HEK293 (cell line): Measurements from ENCODE around the gene MSH6.
A peak's percentile ranks its signal among the peaks of the same experiment; 100 is the strongest.

ENCODE experiments used
- CTCF ChIA-PET: fragments of 350-600 bp; formaldehyde crosslinking; extraction: SDS; loops from one replicate; lab custom pipeline; 2021; ENCODE audit warnings: antibody characterized with exemption; lab: Yijun Ruan, JAX
- POLR2A ChIA-PET: fragments of 300-600 bp; formaldehyde crosslinking; extraction: SDS; loops from one replicate; lab custom pipeline; 2020; ENCODE audit warnings: antibody characterized with exemption, inconsistent platforms; lab: Yijun Ruan, JAX
- H3K27ac ChIP-seq: fragments of 200-500 bp; sonication (Bioruptor generic); 2 replicates; pipeline ENCODE4 v1.5.1; 2014; ENCODE audit warnings: low read depth, low read length, control low read depth, inconsistent platforms; ENCODE audit errors: extremely low read depth
- H3K36me3 ChIP-seq, 2 experiments: fragments of 200-500 bp in 1 of 2; sonication (Bioruptor generic) in 1 of 2; 1 replicate in 1 of 2; 2 replicates in 1 of 2; pipeline ENCODE4 v1.5.1; 2014 to 2017; ENCODE audit warnings: inconsistent platforms in 2 of 2, low read length in 2 of 2; ENCODE audit not compliant: control insufficient read depth in 2 of 2, insufficient read depth in 1 of 2
- H3K4me1 ChIP-seq: fragments of 200-500 bp; sonication (Bioruptor generic); 2 replicates; pipeline ENCODE4 v1.5.1; 2014; ENCODE audit warnings: mild to moderate bottlenecking, low read length, inconsistent platforms; ENCODE audit not compliant: control insufficient read depth, insufficient read depth
- H3K4me3 ChIP-seq: 2 replicates; pipeline ENCODE4 v1.5.1; 2011; ENCODE audit warnings: low read depth, mild to moderate bottlenecking, control low read depth, low read length, moderate library complexity
- H3K9me3 ChIP-seq: fragments of 200-500 bp; sonication (Bioruptor generic); 2 replicates; pipeline ENCODE4 v1.5.1; 2014; ENCODE audit warnings: low read depth, low read length, inconsistent platforms; ENCODE audit not compliant: control insufficient read depth, insufficient read depth
- BCL6B ChIP-seq: fragments of 450-650 bp; formaldehyde crosslinking; IDR thresholded peaks from 2 replicates; pipeline ENCODE4 v1.5.1; 2017; ENCODE audit warnings: missing biosample characterization, missing genetic modification characterization
- GFI1B ChIP-seq: fragments of 450-650 bp; formaldehyde crosslinking; IDR thresholded peaks from 2 replicates; pipeline ENCODE4 v1.5.1; 2016; ENCODE audit warnings: missing biosample characterization, missing genetic modification characterization
- PRDM4 ChIP-seq: fragments of 450-650 bp; formaldehyde crosslinking; IDR thresholded peaks from 2 replicates; pipeline ENCODE4 v1.5.1; 2017; ENCODE audit warnings: missing biosample characterization, missing genetic modification characterization
- YY1 ChIP-seq: fragments of 450-650 bp; formaldehyde crosslinking; IDR thresholded peaks from 2 replicates; pipeline ENCODE4 v1.5.1; 2018; ENCODE audit warnings: missing biosample characterization, missing genetic modification characterization
- ZBTB7A ChIP-seq: fragments of 450-650 bp; formaldehyde crosslinking; IDR thresholded peaks from 2 replicates; pipeline ENCODE4 v1.5.1; 2016; ENCODE audit warnings: low read depth, missing biosample characterization, missing genetic modification characterization
- ZBTB8A ChIP-seq: fragments of 450-650 bp; formaldehyde crosslinking; IDR thresholded peaks from 2 replicates; pipeline ENCODE4 v1.5.1; 2016; ENCODE audit warnings: missing biosample characterization, missing genetic modification characterization
- ZNF26 ChIP-seq: fragments of 450-650 bp; formaldehyde crosslinking; IDR thresholded peaks from 2 replicates; pipeline ENCODE4 v1.5.1; 2016; ENCODE audit warnings: missing biosample characterization, missing genetic modification characterization
- ZNF280C ChIP-seq: fragments of 450-650 bp; formaldehyde crosslinking; IDR thresholded peaks from 2 replicates; pipeline ENCODE4 v1.5.1; 2016; ENCODE audit warnings: missing biosample characterization, missing genetic modification characterization
- ZNF302 ChIP-seq: fragments of 450-650 bp; formaldehyde crosslinking; IDR thresholded peaks from 2 replicates; pipeline ENCODE4 v1.5.1; 2016; ENCODE audit warnings: missing biosample characterization, missing genetic modification characterization, low read depth
- ZNF335 ChIP-seq: fragments of 450-650 bp; formaldehyde crosslinking; conservative IDR thresholded peaks from 2 replicates; pipeline ENCODE4 v1.5.1; 2016; ENCODE audit warnings: missing biosample characterization, missing genetic modification characterization
- ZNF350 ChIP-seq: fragments of 450-650 bp; formaldehyde crosslinking; IDR thresholded peaks from 2 replicates; pipeline ENCODE4 v1.5.0; 2017; ENCODE audit warnings: missing biosample characterization, mild to moderate bottlenecking, missing genetic modification characterization
- ZNF366 ChIP-seq: fragments of 450-650 bp; formaldehyde crosslinking; conservative IDR thresholded peaks from 2 replicates; pipeline ENCODE4 v1.5.1; 2016; ENCODE audit warnings: missing biosample characterization, missing genetic modification characterization
- ZNF580 ChIP-seq: fragments of 450-650 bp; formaldehyde crosslinking; IDR thresholded peaks from 2 replicates; pipeline ENCODE4 v1.5.1; 2016; ENCODE audit warnings: missing biosample characterization, missing genetic modification characterization
- ZNF701 ChIP-seq: fragments of 450-650 bp; formaldehyde crosslinking; IDR thresholded peaks from 2 replicates; pipeline ENCODE4 v1.5.1; 2016; ENCODE audit warnings: missing biosample characterization, missing genetic modification characterization

Gene MSH6

DNA sequence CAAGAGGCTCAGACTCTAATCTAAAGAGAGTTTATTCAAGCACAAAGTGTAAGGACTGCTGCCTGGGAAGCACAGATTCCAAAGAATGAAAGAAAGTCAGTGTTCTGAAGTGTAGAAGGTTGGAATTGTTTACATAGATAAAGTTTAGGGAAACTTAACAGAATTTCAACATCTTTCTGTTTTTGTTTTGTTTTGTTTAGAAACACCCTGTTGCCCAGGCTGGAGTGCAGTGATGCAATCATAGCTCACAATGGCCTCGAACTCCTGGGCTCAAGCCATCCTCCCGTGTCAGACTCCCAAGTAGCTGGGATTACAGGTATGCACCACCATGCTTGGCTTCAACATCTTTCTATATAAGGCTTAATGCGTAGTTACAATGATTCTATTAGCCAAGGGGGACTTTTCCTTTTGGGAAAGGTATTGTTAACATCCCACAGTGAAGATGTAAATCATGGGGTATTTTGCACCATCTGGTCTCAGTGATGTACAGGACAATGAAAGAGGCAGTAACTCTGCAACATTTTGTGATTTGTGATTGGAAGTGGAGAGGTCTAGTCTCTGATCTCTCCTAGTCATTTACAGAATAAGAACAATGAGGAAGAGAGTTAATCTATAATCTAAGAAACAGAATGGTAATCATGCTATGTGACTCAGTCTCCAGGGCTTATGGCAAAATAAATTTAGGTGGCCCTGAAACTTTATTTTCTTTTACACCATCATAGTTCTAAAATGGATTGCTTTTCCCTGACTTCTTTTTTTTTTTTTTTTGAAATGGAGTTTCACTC is 45.6 kb upstream of the MSH6 start (continued):
- TF ChIP-seq ZNF280C (tag by site-specific recombination) = no peak
- no peak for TF ChIP-seq ZBTB8A (tag by site-specific recombination)
- no peak for TF ChIP-seq ZNF26 (tag by site-specific recombination)
- TF ChIP-seq GFI1B (tag by site-specific recombination) = no peak
- no peak for TF ChIP-seq ZNF701 (tag by site-specific recombination)
- TF ChIP-seq BCL6B = no peak
- no peak for TF ChIP-seq ZNF580 (tag by site-specific recombination)
- no peak for TF ChIP-seq ZNF350 (tag by site-specific recombination)
- TF ChIP-seq YY1 (tag by site-specific recombination) = no peak

DNA sequence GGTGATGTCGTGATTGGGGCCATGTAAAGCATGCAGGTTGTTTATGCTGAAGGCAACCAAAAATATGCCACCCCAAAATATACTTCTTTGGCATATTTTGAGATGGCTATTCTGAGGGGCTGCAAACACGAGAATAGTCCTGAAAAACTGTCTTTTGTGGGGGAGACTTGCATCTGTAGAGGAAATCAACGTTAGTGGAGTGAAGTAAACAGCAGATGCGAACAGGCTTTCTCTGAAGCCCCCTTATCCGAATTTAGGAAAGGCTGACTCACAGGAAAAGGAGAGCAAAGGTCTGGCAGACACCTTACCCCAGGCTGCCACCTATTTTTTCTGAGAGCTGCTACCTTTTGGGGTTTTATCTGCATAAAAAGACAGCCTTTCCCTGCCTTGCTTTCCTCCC is 44.6 kb upstream of the MSH6 start:
- TF ChIP-seq ZBTB7A (tag by site-specific recombination) (no peak), ZNF701 (tag by site-specific recombination) (no peak), ZNF366 (tag by site-specific recombination) (no peak), ZNF335 (tag by site-specific recombination) (peak; percentile 58), ZNF302 (tag by site-specific recombination) (no peak), PRDM4 (tag by site-specific recombination) (no peak)
- TF ChIP-seq, all 188 proteins: peak for 1
- Histone ChIP-seq H3K4me3 (no peak overlapping the region), H3K9me3 (no peaks in the 10 kb centered on the region), H3K4me1 (no peaks in the 10 kb centered on the region), H3K27ac (no peak overlapping the region), H3K36me3 (no peaks in the 10 kb centered on the region)
- POLR2A ChIA-PET = interaction anchor here (1.4 kb wide), 1 partner anchor 45 kb away, joined by 3 read pairs; the partner anchor contains the start of gene MSH6
- CTCF ChIA-PET = interaction anchor here (0.7 kb wide), 1 partner anchor 56 kb away, joined by 5 read pairs; no protein-coding TSS in a partner anchor
